IMR-90 (cell line): ENCODE results near the gene ADGRG6. TPM values are rescaled to one million over a fixed set of nuclear protein-coding genes. Genes with fewer than 3 reads are reported as not detected.

Experiments
- ATAC-seq: fragments of 200-7000 bp; cut with Tn5 transposase; 2 replicates; pipeline ENCODE4 v1.9.1; 2020; ENCODE audit warnings: low read depth, mild to moderate bottlenecking, moderate library complexity
- BruUV-seq: library from RNA; stranded (reverse); fragments of 400-500 nt; replicated peaks from 2 replicates; lab custom pipeline; 2021; lab: Mats Ljungman, UMichigan
- CTCF ChIA-PET: fragments of 300-600 bp; formaldehyde crosslinking; extraction: SDS; loops from one replicate; lab custom pipeline; 2021; ENCODE audit warnings: antibody characterized with exemption; lab: Yijun Ruan, JAX
- POLR2A ChIA-PET: fragments of 300-600 bp; sonication (Branson Sonifier 250); formaldehyde crosslinking; loops from one replicate; lab custom pipeline; 2022; ENCODE audit warnings: antibody characterized with exemption; ENCODE audit not compliant: unreplicated experiment; lab: Charles Lee
- DNase-seq: peaks from one replicate; pipeline ENCODE4 v3.0.0; 2013
- H2AFZ ChIP-seq: replicated peaks from 2 replicates; pipeline ENCODE3; 2013; ENCODE audit warnings: low read length, mild to moderate bottlenecking; ENCODE audit not compliant: poor library complexity
- H2AK5ac ChIP-seq: 2 replicates; pipeline ENCODE4 v1.6.1; 2013; ENCODE audit warnings: low read depth, low read length, inconsistent platforms
- H2AK9ac ChIP-seq: replicated peaks from 2 replicates; pipeline ENCODE3; 2013; ENCODE audit warnings: mild to moderate bottlenecking, low read depth, low read length, moderate library complexity; ENCODE audit not compliant: poor library complexity
- H2BK120ac ChIP-seq: 2 replicates; pipeline ENCODE4 v1.6.1; 2013; ENCODE audit warnings: low read depth, low read length, inconsistent platforms
- H2BK15ac ChIP-seq: 3 replicates; pipeline ENCODE4 v1.6.1; 2013; ENCODE audit warnings: low read depth, low read length, inconsistent platforms
- H2BK20ac ChIP-seq: 2 replicates; pipeline ENCODE4 v1.6.1; 2013; ENCODE audit warnings: low read depth, mild to moderate bottlenecking, inconsistent platforms, low read length, moderate library complexity
- H2BK5ac ChIP-seq: 2 replicates; pipeline ENCODE4 v1.6.1; 2013; ENCODE audit warnings: mild to moderate bottlenecking, low read depth, low read length, inconsistent platforms; ENCODE audit not compliant: poor library complexity, severe bottlenecking
- H3K14ac ChIP-seq: replicated peaks from 2 replicates; pipeline ENCODE4 v1.6.1; 2013; ENCODE audit warnings: low read depth, low read length, inconsistent platforms
- H3K18ac ChIP-seq: 2 replicates; pipeline ENCODE4 v1.6.1; 2013; ENCODE audit warnings: low read depth, low read length, control low read depth
- H3K23ac ChIP-seq: 2 replicates; pipeline ENCODE4 v1.6.1; 2013; ENCODE audit warnings: low read depth, low read length, inconsistent platforms
- H3K27ac ChIP-seq: 2 replicates; pipeline ENCODE4 v1.5.1; 2013; ENCODE audit warnings: mild to moderate bottlenecking, control low read depth, low read length; ENCODE audit not compliant: insufficient read depth
- H3K27me3 ChIP-seq: 2 replicates; pipeline ENCODE4 v1.6.1; 2013; ENCODE audit warnings: low read length; ENCODE audit not compliant: control insufficient read depth, insufficient read depth
- H3K36me3 ChIP-seq: 2 replicates; pipeline ENCODE4 v1.6.1; 2013; ENCODE audit warnings: low read length, mixed read lengths; ENCODE audit not compliant: control insufficient read depth, insufficient read depth
- H3K4ac ChIP-seq: 2 replicates; pipeline ENCODE4 v1.6.1; 2013; ENCODE audit warnings: low read depth, low read length, inconsistent platforms
- H3K4me1 ChIP-seq: 2 replicates; pipeline ENCODE4 v1.6.1; 2013; ENCODE audit warnings: low read length, mixed read lengths; ENCODE audit not compliant: control insufficient read depth, insufficient read depth
- H3K4me2 ChIP-seq: 2 replicates; pipeline ENCODE4 v1.6.1; 2013; ENCODE audit warnings: low read depth, mild to moderate bottlenecking, control low read depth, low read length, moderate library complexity
- H3K4me3 ChIP-seq: 2 replicates; pipeline ENCODE4 v1.5.1; 2013; ENCODE audit warnings: low read depth, mild to moderate bottlenecking, control low read depth, low read length, moderate library complexity; ENCODE audit not compliant: insufficient read depth
- H3K56ac ChIP-seq: 2 replicates; pipeline ENCODE4 v1.6.1; 2013; ENCODE audit warnings: low read length, inconsistent platforms; ENCODE audit not compliant: insufficient read depth; ENCODE audit errors: extremely low read depth
- H3K79me1 ChIP-seq, 2 experiments: 2 replicates each; pipeline ENCODE4 v1.6.1; 2013; ENCODE audit warnings: low read length in 2 of 2, inconsistent platforms in 1 of 2, low read depth in 1 of 2
- H3K9ac ChIP-seq: 2 replicates; pipeline ENCODE4 v1.6.1; 2013; ENCODE audit warnings: low read depth, low read length, control low read depth
- H3K9me1 ChIP-seq: 2 replicates; pipeline ENCODE4 v1.6.1; 2013; ENCODE audit warnings: low read length, inconsistent platforms; ENCODE audit not compliant: insufficient read depth
- H3K9me3 ChIP-seq: 2 replicates; pipeline ENCODE4 v1.6.1; 2013; ENCODE audit warnings: low read length; ENCODE audit not compliant: control insufficient read depth, insufficient read depth
- H4K20me1 ChIP-seq: 2 replicates; pipeline ENCODE4 v1.6.1; 2013; ENCODE audit warnings: low read length, inconsistent platforms; ENCODE audit not compliant: insufficient read depth
- H4K5ac ChIP-seq: 2 replicates; pipeline ENCODE4 v1.6.1; 2013; ENCODE audit warnings: mild to moderate bottlenecking, low read depth, low read length, control low read depth
- H4K8ac ChIP-seq, 2 experiments: 2 replicates each; pipeline ENCODE4 v1.6.1; 2013; ENCODE audit warnings: low read depth in 2 of 2, low read length in 2 of 2, control low read depth in 1 of 2, inconsistent platforms in 1 of 2
- H4K91ac ChIP-seq: 2 replicates; pipeline ENCODE4 v1.6.1; 2013; ENCODE audit warnings: low read depth, low read length, inconsistent platforms; ENCODE audit not compliant: insufficient read depth
- BHLHE40 ChIP-seq: fragments of 150-350 bp; IDR thresholded peaks from 2 replicates; pipeline ENCODE4 v1.6.1; 2016; ENCODE audit warnings: mild to moderate bottlenecking, low read depth, low read length
- CHD1 ChIP-seq: IDR thresholded peaks from 2 replicates; pipeline ENCODE4 v1.6.1; 2012; ENCODE audit warnings: low read depth, low read length, improper control_type of control experiment
- ELK1 ChIP-seq: fragments of 150-350 bp; IDR thresholded peaks from 2 replicates; pipeline ENCODE4 v1.6.1; 2016; ENCODE audit warnings: low read depth, mild to moderate bottlenecking, low read length, moderate library complexity, borderline replicate concordance
- FOS ChIP-seq: fragments of 150-350 bp; IDR thresholded peaks from 2 replicates; pipeline ENCODE4 v1.6.1; 2016; ENCODE audit warnings: low read depth, low read length
- MAFK ChIP-seq: IDR thresholded peaks from 2 replicates; pipeline ENCODE4 v1.6.1; 2012; ENCODE audit warnings: low read depth, low read length, improper control_type of control experiment
- MAZ ChIP-seq: IDR thresholded peaks from 2 replicates; pipeline ENCODE4 v1.6.1; 2012; ENCODE audit warnings: low read depth, mild to moderate bottlenecking, low read length, improper control_type of control experiment, moderate library complexity, borderline replicate concordance
- MXI1 ChIP-seq: IDR thresholded peaks from 2 replicates; pipeline ENCODE4 v1.6.1; 2012; ENCODE audit warnings: low read depth, mild to moderate bottlenecking, low read length, moderate library complexity, borderline replicate concordance
- NFE2L2 ChIP-seq: fragments of 150-350 bp; IDR thresholded peaks from 2 replicates; pipeline ENCODE4 v1.6.1; 2016; ENCODE audit warnings: low read depth, mild to moderate bottlenecking, low read length
- POLR2A ChIP-seq: IDR thresholded peaks from 2 replicates; pipeline ENCODE4 v1.6.1; 2012; ENCODE audit warnings: mild to moderate bottlenecking, low read depth, low read length
- RAD21 ChIP-seq: IDR thresholded peaks from 2 replicates; pipeline ENCODE4 v1.6.1; 2012; ENCODE audit warnings: low read length, improper control_type of control experiment
- RCOR1 ChIP-seq: IDR thresholded peaks from 2 replicates; pipeline ENCODE4 v1.6.1; 2012; ENCODE audit warnings: mild to moderate bottlenecking, low read length, improper control_type of control experiment; ENCODE audit not compliant: insufficient replicate concordance
- RFX5 ChIP-seq: IDR thresholded peaks from 2 replicates; pipeline ENCODE4 v1.8.0; 2012; ENCODE audit warnings: low read depth, mild to moderate bottlenecking, low read length, moderate library complexity
- SMC3 ChIP-seq: fragments of 150-350 bp; IDR thresholded peaks from 2 replicates; pipeline ENCODE4 v1.6.1; 2016; ENCODE audit warnings: low read depth, mild to moderate bottlenecking, antibody characterized with exemption, low read length, moderate library complexity
- USF2 ChIP-seq: fragments of 150-350 bp; IDR thresholded peaks from 2 replicates; pipeline ENCODE4 v1.6.1; 2017; ENCODE audit warnings: mild to moderate bottlenecking, antibody characterized with exemption, low read length, low read depth
- WGBS, 2 experiments: methylation state at CpG; one replicate each; pipeline versions ENCODE4 v1.1.5 to v1.1.7; 2013; ENCODE audit warnings: missing lambda C conversion rate in 2 of 2; ENCODE audit not compliant: insufficient read length in 1 of 2; ENCODE audit errors: extremely low coverage in 2 of 2; 5-methylcytosine and 5-hydroxymethylcytosine counted together
- dilution Hi-C: fragments of 300-500 bp; cut with HindIII; formaldehyde crosslinking; loops from one replicate; pipeline ENCODE4 v1.14.3; 2018; ENCODE audit warnings: low sequenced_read_pairs; ENCODE audit not compliant: unreplicated experiment
- in situ Hi-C: fragments of 300-500 bp; cut with MboI; formaldehyde crosslinking; loops from 3 replicates; pipeline ENCODE4 v1.14.3; 2019; ENCODE audit warnings: low sequenced_read_pairs, inconsistent platforms, mixed read lengths
- intact Hi-C: fragments of 100-400 bp; cut with micrococcal nuclease; formaldehyde crosslinking; loops from 2 replicates; pipeline ENCODE4 v1.10.0; 2022
- polyA plus RNA-seq, 3 experiments: library from polyadenylated mRNA; depleted of rRNA; stranded (reverse); fragments of >200 nt; gene quantifications; 2 replicates each; pipeline ENCODE4 v1.2.3, GENCODE V29; 2012; ENCODE audit warnings: low replicate concordance in 1 of 3
- total RNA-seq: library from RNA; depleted of rRNA; stranded (reverse); fragments of >200 nt; gene quantifications from 2 replicates; pipeline ENCODE4 v1.2.3, GENCODE V29; 2012
- TF ChIP-seq, protein P1 (sequence below): conservative IDR thresholded peaks from 2 replicates; pipeline ENCODE4 v1.5.1; 2012; ENCODE audit warnings: mild to moderate bottlenecking, low read depth, low read length, improper control_type of control experiment

The ADGRG6 gene
- total and polyA plus RNA-seq, 2 of the 4 experiments (the other 2 are of a cell fraction) = 10.0 to 20.3 TPM

DNA sequence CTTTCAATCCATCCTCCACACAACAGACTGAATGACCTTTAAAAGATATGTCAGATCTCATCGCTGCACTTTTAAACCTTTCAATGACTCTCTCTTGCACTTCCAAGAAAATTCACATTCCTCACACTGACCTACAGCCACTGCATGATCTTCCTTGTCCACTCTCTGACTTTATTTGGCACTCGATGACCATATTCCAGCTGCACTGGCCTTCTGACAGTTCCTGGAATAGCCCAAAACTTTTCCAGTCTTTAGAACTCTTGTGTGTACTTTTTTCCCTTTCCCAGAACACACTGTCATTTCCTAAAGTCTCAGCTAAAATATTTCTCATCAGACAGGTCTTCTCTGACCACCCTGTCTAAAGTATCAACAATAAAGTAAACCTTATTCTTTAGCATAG lies 174.6 kb downstream of the ADGRG6 start:
- Histone ChIP-seq H3K56ac (no peak overlapping the region), H2BK5ac (no peak overlapping the region), H3K4ac (no peak overlapping the region), H3K4me3 (no peak overlapping the region), H3K27me3 (no peaks in the 10 kb centered on the region), H2BK120ac (no peak overlapping the region), H2AK9ac (no peak overlapping the region), H4K20me1 (no peaks in the 10 kb centered on the region), H3K27ac (no peak overlapping the region), H2BK15ac (no peak overlapping the region), H3K79me1 (no peaks in the 10 kb centered on the region), H3K9me3 (no peaks in the 10 kb centered on the region), H2AK5ac (no peak overlapping the region), H3K9ac (no peak overlapping the region), H3K18ac (no peak overlapping the region), H3K14ac (no peak overlapping the region), H3K4me2 (no peak overlapping the region), H3K9me1 (no peaks in the 10 kb centered on the region), H4K5ac (no peak overlapping the region), H3K36me3 (no peaks in the 10 kb centered on the region), H3K23ac (no peak overlapping the region), H3K4me1 (no peaks in the 10 kb centered on the region; the same call in 1 of the 2 replicates), H4K91ac (no peak overlapping the region), H2AFZ (no peak overlapping the region), H4K8ac (no peak overlapping the region), H2BK20ac (no peak overlapping the region)
- ATAC-seq (no peak), DNase-seq (no peak)
- intact Hi-C loops (loop anchor here (10.0 kb wide), 1 partner anchor 88 kb away; no protein-coding TSS in a partner anchor), in situ Hi-C loops (loop anchor here (10.0 kb wide), 1 partner anchor 958 kb away; no protein-coding TSS in a partner anchor), dilution Hi-C loops (no loop called here)
- POLR2A ChIA-PET = no interaction called here
- no peak for TF ChIP-seq USF2
- TF ChIP-seq MAFK = no peak
- TF ChIP-seq RAD21 = no peak
- no peak for TF ChIP-seq NFE2L2
- TF ChIP-seq, protein P1, sequence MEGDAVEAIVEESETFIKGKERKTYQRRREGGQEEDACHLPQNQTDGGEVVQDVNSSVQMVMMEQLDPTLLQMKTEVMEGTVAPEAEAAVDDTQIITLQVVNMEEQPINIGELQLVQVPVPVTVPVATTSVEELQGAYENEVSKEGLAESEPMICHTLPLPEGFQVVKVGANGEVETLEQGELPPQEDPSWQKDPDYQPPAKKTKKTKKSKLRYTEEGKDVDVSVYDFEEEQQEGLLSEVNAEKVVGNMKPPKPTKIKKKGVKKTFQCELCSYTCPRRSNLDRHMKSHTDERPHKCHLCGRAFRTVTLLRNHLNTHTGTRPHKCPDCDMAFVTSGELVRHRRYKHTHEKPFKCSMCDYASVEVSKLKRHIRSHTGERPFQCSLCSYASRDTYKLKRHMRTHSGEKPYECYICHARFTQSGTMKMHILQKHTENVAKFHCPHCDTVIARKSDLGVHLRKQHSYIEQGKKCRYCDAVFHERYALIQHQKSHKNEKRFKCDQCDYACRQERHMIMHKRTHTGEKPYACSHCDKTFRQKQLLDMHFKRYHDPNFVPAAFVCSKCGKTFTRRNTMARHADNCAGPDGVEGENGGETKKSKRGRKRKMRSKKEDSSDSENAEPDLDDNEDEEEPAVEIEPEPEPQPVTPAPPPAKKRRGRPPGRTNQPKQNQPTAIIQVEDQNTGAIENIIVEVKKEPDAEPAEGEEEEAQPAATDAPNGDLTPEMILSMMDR = no peak
- no peak for TF ChIP-seq CHD1
- no peak for TF ChIP-seq ELK1
- no peak for TF ChIP-seq FOS
- no peak for TF ChIP-seq BHLHE40
- no peak for TF ChIP-seq RCOR1
- no peak for TF ChIP-seq MAZ
- TF ChIP-seq SMC3 = no peak
- no peak for TF ChIP-seq RFX5
- TF ChIP-seq MXI1 = no peak
- no peak for TF ChIP-seq POLR2A
- CTCF ChIA-PET = no interaction called here
- WGBS, 2 experiments = 100% methylated on average over 1 of the region's 2 CpGs; no CpG with 5 or more reads in 1 of the 2 experiments
- BruUV-seq = no TSS peak
